Activated naive CD4-positive, alpha-beta T cell (primary cell): ENCODE results near the gene LRRC46.

Experiments
- DNase-seq, 4 experiments: peaks; one replicate each; lab custom pipeline; 2025; lab: John Stamatoyannopoulos, UW

The LRRC46 gene

DNA sequence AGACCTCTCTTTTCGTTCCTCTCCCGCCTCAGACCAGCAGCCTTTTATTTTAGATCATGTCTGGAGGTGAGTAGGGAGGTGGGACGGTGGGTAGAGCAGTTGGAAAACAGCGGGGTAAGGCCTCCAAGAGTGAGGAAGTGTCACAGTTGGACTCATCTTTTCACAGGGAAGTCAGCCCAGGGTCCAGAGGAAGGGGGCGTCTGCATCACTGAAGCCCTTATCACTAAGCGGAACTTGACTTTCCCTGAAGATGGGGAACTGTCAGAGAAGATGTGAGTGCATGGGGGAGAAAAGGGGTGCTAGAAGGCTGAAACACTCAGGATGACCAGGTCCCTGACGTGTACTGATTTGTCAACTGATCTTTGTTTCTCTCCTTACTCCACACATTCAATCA, 461 bp downstream of the LRRC46 start:
- DNase-seq = no peak

DNA sequence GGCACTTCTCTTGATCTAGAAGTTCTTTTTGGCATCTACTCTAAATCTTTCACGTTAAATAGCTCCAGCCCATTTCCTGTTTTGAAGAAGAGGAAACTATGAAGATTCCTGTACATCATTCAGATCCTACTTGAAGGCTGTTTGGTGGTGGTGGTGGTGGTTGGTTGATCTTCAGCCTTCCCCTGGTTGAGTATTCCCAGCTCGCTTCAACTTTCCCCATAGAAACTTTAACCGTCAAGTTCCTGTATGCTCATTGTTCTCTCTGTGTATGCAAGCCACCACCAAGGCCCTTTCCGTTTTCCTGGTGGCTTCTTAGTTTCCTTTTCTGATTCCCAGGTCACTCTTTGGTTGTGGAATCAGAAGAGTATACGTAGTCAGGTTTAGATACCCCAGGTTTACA, 3.3 kb downstream of the LRRC46 start:
- no peak for DNase-seq

DNA sequence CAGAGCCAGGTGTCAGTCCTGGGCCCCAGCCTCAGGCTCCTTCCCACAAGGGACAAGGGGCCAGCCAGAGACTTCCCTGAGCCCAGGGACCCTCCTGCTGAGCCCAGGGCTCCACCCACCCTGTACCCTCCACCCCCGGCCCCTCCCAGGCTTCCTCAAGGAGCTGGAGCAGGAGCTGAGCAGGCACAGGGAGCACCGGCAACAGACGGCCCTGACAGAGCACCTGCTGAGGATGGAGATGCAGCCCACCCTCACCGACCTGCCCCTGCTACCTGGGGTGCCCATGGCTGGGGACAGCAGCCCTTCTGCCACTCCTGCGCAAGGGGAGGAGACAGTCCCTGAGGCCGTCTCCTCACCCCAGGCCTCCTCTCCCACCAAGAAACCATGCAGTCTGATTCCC, 5.1 kb downstream of the LRRC46 start:
- DNase-seq = no peak

DNA sequence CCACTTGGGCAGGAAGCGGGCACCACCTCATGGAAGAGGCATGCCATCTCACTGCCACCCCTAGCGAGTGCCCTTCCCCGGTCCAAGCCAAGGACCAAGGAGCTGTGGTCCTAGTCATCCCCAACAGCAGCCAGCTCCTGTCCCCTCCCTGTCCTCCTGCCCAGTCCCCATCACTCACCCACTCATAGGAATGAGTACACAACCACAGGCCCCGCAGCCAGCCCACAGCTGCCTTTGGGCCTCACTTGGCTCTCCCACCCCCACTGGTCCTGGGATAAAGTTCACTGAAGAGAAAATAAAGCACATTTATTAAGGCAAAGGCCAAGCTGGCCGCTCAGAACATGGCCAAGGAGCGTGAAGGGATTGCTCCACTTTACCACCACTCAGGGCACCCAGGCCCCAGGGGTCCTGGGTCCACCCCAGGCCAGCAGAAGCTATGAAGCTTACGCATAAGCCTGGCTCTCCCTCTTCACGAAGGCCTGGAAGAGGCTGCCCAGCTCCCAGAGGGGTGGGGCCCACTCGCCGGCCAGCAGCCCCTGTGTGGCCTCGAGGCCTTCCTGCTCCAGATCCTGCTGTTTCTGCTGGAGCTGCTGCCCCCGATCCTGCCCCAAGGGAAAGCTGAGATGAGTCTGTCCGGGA, 6.0 kb downstream of the LRRC46 start:
- DNase-seq = no peak

DNA sequence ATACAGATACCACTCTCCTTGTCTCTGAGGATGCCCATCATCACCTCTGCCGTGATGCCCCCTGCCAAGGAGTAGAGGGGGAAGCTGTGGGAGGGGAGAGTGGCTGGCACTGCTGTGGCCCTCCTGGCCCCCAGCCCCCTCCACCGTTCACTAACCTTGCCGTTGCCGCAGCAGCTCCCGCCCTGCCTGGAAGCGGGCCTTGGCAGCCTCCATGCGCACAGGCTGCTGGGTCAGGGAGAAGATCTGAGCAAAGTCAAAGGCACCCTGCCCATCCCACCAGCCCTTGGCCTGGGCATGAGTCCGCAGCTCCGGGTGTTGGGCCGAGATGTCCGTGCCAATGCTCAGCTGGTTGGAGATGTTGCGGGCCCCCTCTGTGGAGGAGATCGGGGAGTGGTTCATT, 7.2 kb downstream of the LRRC46 start:
- DNase-seq = no peak

DNA sequence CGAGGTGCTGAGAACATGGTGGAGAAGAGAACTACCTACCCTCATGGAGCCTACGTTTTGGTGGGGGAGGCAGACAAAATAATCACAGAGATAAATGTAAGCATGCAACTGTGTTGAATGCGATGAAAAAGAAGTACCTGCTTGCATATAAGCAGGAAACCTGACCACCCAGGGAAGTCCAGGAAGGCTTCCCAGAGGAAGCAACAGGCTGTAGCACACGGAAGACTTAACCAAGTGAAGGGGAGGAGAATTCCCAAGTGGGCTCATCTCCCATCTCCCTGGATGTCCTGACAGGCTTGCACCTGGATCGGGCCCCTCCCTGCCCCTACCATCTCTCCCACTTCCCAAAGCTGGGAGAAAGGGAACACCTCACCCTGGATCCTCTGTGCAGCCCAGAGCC, 7.6 kb downstream of the LRRC46 start:
- DNase-seq = no peak

DNA sequence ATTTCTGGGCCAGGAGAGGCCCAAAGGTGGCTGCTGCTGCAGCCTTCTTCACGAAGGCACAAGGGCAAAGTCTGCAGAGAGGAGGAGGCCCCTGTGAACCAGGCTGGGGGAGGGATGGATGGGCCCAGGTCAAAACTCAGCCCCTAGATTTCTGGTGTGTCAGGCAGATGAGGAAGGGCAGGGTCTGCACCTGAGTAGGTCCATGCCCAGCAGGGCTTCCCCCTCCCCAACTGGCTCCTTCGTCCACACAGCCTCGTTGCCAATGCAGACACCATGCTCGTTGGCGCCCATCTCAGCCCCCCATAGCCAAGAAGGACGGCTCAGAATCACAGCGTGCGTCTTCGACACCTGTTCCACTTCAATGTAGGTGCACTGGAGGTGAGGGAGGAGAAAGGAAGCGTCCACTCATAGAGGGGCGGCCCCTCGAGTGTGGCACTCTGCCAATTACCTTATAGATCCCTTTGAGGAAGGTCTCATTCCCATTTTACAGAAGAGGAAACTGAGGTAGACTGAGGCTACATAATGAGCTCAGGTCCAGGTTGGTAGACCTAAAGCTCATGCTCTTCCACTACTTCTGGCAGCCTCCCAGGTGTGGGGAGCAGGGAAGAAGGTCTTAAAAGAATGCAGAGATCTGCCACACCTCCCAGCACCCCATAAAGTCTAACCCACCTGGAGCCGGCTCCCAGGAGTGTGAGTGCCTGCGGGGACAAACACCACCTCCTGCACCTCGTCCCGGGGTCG, 8.7 kb downstream of the LRRC46 start:
- no peak for DNase-seq

DNA sequence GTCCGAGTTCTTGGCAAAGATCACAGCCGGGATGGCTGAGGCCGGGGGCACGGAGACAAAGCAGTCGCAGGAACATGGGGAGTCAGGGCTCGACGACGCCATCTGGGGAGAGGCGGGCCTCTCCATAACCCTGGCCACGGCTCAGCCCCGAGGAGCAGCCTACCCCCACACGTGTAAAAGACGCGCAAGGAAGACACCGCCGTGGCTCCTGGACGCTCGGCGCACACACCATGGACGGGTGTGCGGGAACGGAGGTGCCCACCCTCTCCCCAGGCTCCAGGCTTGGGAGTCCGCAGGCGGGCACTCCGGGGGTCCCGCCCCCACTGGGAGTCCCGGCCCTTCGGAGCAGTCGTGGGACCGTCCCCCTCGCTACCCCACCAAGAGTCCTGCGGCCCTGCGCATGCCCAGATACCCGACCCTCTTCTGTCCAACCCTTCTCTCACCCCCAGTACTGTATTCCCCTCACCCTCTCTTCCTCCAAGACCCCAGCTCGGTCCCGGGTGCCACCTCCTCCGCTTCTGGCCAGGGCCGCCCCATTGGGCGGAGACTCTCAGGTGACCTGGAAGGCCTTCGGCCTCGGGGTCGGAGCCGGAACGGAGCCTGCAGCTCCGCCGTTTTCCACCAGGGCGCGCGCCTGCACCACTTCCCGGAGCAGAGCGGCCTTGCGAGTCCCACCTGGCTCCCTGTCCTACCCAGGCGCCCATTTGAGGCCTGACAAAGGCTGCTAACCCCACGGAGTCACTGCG, 9.4 kb downstream of the LRRC46 start, which contains the start of gene SCRN2:
TSS of gene SCRN2 (minus strand) at position 532 of the 746 bp plus-strand sequence. CDS start at position 102, 430 bp downstream.
- peak; percentile 77 to 81 (median 78) for DNase-seq

DNA sequence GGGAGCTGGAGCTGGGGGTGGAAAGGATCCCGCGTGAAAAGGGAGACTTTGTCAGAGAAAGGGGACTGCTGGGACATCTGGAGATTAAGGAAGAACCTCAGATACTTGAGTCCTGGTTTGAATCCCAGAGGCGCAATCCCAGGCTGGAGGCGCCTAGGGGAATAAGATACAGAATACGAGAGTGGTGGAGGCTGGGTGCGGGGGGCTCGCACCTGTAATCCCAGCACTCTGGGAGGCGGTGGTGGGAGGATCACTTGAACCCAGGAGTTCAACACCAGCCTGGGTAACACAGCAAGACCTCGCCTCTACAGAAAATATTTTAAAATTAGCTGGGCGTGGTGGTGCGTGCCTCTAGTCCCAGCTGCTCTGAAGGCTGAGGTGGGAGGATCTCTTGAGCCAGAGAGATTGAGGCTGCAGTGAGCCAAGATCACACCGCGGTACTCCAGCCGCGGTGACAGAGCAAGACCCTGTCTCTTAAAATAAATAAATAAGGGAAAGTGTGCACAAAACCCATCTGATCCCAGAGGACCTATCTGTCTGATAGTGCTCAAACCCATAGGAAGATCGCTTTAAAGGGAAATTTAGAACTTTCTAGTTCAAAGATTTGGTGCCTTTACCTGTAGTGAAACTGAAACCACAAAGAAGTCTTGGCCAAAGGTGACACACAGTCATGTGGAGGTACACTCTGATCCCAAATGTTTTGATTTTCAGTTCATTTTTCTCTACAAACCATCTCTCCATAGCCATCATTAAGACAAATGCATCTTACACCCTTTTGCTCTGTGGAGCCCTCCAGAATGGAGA, 10.2 kb downstream of the LRRC46 start:
- DNase-seq = no peak

DNA sequence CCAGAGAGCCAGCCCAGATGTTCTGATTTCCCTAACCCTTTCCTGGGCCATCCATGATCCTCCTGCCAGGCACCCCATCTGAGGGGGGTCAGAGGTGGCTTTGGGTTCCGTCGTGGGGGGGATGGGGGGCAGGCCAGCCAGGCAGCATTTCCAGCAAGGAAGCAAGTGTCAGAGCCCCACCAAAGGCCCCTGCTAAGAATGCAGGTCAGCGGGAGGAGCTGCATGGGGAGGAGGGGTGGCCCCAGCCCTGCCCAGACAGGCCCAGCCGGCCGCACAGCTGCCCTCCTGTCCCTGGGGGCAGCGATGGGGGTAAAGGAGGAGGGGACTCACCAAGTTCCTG, 11.9 kb downstream of the LRRC46 start:
- no peak for DNase-seq

DNA sequence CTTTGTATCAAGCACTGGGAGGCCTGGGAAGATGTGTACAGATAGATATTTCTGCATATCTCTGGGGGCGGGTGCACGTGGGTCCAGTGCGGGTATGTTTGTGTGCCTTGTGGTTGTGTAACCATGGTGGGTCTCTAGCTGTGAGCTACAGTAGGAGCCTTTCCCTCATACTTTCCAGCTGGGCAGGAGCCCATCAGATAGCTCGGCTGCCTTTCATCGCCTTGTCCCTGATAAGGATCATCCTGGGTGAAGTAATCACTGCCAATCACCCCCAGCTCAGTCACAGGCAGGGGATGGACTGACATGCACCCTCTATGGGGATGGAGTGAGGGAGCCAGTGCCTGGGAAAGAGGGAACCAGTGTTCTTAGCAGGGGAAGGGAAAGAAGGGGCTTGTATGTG, 12.8 kb downstream of the LRRC46 start:
- no peak for DNase-seq

DNA sequence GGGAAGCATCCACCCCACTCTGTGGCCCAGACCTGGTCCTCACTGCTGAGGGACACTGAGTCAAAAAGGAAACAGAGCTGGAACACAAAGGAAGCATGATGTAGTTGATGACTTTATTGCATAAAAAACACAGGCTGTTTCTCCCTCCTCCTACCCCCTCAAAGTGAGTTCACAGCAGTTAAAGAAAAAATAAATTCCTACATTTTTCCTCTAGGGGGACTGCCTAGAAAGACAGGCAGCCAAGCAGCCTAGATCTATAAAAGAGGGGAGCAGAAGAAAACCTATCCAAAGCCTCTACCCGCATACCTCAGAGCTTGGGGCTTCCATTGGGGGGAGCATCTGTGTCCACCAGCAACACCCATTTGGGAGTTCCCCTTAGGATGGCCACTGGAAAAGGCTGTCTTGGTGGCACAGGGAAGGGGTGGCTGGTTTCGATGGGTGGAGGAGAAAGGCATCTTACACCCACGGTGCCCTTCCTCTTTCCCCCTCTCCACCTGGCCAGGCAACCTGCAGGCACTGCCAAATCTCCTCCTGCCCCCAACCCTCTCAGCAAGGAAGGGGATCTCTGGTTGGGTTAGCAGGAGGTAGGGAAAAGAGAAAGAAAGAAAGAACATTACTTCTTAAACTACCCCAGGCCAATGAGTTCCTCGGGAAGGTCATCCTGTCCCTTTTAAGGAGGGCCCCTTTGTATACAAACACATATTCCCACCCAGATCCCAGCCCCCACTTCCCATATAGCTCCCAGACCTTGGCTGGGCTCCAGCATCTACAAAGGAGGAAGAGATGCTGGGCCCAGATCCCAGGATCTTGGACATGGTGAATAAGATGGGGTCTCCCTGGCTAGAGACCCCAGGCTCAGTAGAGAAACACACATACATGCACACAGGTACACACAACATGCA, 13.6 kb downstream of the LRRC46 start:
- DNase-seq = no peak

DNA sequence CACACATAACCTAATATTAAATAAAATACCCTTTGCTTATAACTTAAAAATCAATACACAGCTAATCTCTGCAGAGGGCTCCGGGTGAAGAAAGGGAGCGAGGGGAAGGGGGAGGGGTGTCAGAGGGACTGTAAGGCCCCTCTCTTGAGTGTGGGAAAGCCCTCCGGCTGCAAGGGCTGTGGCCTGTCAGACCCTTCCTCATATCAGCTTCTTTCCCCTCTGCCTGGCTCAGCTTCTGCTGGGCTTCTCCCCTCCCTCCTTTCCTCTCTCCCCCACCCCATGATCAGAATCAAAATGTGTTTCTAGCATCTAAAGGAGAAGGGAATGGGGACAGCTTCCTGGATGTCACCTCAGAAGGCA, 14.2 kb downstream of the LRRC46 start:
- DNase-seq = no peak

DNA sequence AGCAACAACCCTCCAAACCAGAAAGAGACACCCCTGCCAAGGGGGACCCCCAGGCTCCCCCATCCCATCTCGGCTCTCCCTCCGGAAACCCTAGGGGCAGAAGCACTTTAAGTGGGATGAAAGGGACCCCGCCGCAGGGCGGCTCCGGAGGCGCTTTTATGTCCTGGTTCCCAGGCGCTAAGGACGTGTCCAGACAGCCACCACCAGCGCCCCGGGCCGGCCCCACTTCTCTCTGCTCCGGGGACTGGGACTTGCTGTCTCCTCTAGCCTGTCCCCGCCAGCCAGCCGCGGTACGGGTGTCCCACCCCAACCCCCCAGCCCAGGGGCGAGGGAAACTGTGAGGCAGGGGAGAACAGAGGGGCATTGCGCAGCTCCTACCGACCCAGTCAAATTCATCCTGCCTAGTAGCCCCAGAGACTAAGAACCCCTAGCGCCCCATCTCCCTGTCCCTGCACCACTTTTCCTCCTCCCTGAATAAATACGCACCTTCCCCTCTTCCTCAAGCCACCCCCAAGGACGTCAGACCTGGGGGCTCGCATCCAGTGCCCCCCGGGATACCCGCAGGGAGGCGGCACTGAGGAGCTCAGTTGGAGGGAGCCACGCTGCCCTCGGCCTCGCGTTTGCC, 15.4 kb downstream of the LRRC46 start:
- DNase-seq = no peak

DNA sequence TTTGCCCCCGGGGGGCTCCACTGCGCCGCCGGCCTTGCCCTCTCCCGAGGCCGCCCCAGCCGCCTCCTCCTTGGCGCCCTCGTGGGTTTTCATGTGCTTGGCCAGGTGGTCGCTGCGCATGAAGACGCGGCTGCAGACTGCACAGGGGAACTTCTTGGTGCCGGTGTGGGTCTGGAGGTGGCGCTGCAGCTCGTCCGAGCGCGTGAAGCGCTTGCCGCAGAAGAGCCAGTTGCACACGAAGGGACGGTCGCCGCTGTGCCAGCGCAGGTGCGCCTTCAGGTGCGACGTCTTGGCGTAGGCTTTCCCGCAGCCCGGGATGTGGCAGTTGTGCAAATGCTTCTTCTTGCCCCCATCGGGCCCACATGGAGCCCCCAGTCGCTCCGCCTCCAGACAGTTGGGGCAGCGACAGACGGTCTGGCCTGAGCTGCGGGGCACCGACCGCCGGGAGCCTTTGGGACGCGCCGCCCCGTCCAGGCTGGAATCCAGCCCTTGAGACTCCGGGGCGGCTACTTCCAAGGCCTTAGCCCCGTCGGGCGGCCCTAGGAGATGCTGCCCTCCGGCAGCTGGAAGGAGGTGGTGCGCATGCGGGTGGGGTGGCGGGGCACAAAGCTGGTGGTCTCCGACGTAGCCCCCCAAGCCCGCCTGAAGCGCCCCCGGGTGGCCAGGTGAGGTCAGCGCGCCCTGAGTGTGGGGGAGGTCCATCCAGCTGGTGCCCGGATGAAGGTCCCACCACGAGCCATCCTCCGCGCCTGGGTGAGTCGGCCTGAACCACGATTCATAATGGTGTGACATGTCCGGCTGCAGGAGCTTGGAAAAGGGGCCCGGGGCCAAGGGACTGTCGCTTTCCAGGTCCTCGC, 16.1 kb downstream of the LRRC46 start:
- DNase-seq = peak in 1 of 4 experiments; percentile 10

DNA sequence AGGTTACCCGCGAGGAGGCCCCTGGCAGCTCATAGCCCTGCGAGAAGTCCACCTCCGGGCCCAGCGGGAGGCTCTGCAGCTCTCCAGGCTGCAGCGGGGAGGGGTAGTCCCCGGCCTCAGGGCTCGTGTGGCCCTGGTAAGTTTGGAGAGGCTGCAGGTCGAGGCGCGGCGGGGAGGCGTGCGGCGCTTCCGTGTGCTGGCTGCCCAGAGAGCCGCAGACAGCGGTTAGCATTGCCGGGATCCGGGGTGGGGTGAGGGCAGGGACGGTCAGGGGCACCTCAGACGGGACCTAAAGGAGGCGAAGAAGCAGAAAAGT, 16.7 kb downstream of the LRRC46 start:
- DNase-seq = no peak

DNA sequence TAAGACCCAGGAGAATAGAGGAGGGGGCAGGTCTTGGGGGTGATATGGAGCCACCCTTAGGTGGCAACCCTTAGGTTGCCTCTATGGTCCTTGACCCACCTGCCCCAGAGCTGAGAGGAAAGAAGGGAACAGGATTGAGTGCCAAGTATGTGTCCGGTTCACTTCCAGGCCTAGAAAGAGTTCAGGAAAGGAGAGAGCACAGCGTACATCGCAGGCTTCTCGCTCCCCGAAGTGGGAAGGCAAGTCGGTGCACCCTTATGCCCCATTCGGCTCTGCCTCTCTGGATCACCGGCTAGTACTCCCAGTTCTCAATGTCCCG, 18.9 kb downstream of the LRRC46 start:
- no peak for DNase-seq

DNA sequence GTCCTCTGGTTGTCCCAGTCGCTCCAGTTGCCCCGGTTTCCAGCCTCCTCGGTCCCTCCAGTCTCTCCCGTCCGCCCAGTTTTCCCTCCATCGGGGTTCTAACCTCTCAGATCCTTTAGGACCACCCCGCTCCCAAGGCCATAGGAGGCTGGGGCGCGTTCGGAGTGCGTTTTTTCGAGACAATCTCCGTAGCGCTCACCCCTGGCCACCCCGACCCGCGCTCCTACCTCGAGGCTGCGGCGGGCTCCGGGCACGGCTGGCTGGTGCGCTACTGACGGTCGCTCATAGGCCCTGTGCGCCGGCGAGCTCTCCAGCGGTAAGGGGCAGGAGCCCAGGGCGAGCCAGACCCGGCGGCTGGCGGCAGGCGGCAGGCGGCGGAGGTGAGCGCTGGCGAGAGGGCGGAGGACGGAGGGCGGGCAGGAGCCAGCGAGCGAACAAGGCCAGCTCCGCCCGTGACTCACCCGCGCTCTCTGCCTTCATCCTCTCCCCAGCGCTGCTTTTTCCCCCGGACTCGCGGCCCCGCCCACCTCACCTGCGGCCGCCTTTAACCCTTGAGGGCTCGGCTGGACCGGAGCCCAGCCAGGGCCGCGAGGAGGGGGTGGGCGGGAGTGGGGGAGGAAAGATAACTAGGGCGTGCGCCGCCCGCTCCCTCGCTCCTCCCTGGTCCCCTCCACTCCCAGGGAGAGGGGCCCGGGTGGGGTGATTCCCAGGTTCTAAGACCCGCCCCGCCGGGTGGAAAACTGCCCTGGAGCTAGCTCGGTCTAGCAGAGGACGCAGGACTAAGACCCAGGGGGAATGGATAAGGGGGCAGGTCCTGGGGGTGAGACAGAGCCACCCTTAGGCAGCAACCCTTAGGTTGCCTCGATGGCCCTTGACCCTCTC, 19.5 kb downstream of the LRRC46 start, which contains the start of gene SP6:
TSS of gene SP6 (minus strand) at position 472 of the 882 bp plus-strand sequence. CDS start 2,734 bp downstream, outside the sequence.
- peak in 2 of 4 experiments; percentile 26 to 47 for DNase-seq

DNA sequence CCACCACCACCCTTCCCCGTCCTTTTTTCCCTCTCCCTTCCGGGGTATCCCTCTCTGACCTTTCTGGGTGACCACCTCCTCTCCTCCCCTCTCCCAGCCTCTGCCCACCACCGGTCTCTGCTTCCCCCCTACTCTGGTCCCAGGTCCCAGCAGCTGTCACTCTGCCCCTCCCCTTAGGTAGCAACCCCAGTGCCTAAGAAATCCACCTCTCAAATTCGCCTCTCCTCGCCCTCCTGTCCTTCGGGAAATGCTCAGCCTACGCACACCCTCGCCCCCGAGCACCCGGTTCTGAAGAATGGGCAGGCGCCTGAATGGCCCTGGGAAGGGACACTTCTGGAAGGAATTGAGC, 20.3 kb downstream of the LRRC46 start:
- DNase-seq = no peak
